Neural crest cell (in vitro differentiated cells): ENCODE measurements around the gene FRMD5. TPM values are rescaled to one million over a fixed set of nuclear protein-coding genes. Genes with fewer than 3 reads are reported as not detected.

ENCODE experiments used
- DNase-seq: peaks from one replicate; pipeline ENCODE4 v3.0.0; 2021; ENCODE audit warnings: low read depth, mixed read lengths, low spot score
- H3K27ac Mint-ChIP-seq: one replicate; pipeline ENCODE4 v1.8.0; 2021; ENCODE audit warnings: mild to moderate bottlenecking, mixed read lengths; ENCODE audit not compliant: unreplicated experiment
- H3K27me3 Mint-ChIP-seq: 2 replicates; pipeline ENCODE4 v1.8.0; 2021; ENCODE audit warnings: low read depth, mild to moderate bottlenecking, mixed read lengths
- H3K36me3 Mint-ChIP-seq: 2 replicates; pipeline ENCODE4 v1.8.0; 2021; ENCODE audit warnings: low read depth, mild to moderate bottlenecking, mixed read lengths
- H3K4me1 Mint-ChIP-seq: 2 replicates; pipeline ENCODE4 v1.8.0; 2021; ENCODE audit warnings: mixed read lengths
- H3K4me3 Mint-ChIP-seq: one replicate; pipeline ENCODE4 v1.8.0; 2021; ENCODE audit warnings: mild to moderate bottlenecking, mixed read lengths
- H3K9me3 Mint-ChIP-seq: 2 replicates; pipeline ENCODE4 v1.8.0; 2021; ENCODE audit warnings: mixed read lengths
- total RNA-seq: library from RNA; stranded (reverse); gene quantifications from 2 replicates; pipeline ENCODE4 v1.2.1, GENCODE V29; 2021
- TF ChIP-seq, protein P1 (sequence below): fragments of 200-600 bp; sonication (generic); conservative IDR thresholded peaks from 2 replicates; pipeline ENCODE4 v1.5.0; 2021; ENCODE audit warnings: antibody characterized with exemption, mild to moderate bottlenecking

The FRMD5 gene
- total RNA-seq, 1 donor from 2014 or later = 4.3 TPM

GRCh38 chr15:44045217-44045616 lies 149.9 kb downstream of the FRMD5 start:
- DNase-seq = no peak
- TF ChIP-seq, protein P1, sequence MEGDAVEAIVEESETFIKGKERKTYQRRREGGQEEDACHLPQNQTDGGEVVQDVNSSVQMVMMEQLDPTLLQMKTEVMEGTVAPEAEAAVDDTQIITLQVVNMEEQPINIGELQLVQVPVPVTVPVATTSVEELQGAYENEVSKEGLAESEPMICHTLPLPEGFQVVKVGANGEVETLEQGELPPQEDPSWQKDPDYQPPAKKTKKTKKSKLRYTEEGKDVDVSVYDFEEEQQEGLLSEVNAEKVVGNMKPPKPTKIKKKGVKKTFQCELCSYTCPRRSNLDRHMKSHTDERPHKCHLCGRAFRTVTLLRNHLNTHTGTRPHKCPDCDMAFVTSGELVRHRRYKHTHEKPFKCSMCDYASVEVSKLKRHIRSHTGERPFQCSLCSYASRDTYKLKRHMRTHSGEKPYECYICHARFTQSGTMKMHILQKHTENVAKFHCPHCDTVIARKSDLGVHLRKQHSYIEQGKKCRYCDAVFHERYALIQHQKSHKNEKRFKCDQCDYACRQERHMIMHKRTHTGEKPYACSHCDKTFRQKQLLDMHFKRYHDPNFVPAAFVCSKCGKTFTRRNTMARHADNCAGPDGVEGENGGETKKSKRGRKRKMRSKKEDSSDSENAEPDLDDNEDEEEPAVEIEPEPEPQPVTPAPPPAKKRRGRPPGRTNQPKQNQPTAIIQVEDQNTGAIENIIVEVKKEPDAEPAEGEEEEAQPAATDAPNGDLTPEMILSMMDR = no peak
- H3K9me3 Mint-ChIP-seq = peaks cover 4% of the 10 kb centered on the region
- peaks cover 13% of the 10 kb centered on the region for H3K36me3 Mint-ChIP-seq
- no peaks in the 10 kb centered on the region for H3K4me1 Mint-ChIP-seq
- H3K4me3 Mint-ChIP-seq = no peak overlapping the region
- no peak overlapping the region for H3K27ac Mint-ChIP-seq
- no peaks in the 10 kb centered on the region for H3K27me3 Mint-ChIP-seq

- peak overlapping the region; percentile 58 for H3K4me3 Mint-ChIP-seq
- H3K27me3 Mint-ChIP-seq = no peaks in the 10 kb centered on the region
- peaks cover 6% of the 10 kb centered on the region for H3K9me3 Mint-ChIP-seq
- H3K4me1 Mint-ChIP-seq = peaks cover 7% of the 10 kb centered on the region
- peaks cover 13% of the 10 kb centered on the region for H3K36me3 Mint-ChIP-seq
- TF ChIP-seq, protein P1 = no peak
- H3K27ac Mint-ChIP-seq = no peak overlapping the region
- peak; percentile 3 for DNase-seq
Observed at GRCh38 chr15:44038755-44039191, 156.3 kb downstream of the FRMD5 start.

DNA sequence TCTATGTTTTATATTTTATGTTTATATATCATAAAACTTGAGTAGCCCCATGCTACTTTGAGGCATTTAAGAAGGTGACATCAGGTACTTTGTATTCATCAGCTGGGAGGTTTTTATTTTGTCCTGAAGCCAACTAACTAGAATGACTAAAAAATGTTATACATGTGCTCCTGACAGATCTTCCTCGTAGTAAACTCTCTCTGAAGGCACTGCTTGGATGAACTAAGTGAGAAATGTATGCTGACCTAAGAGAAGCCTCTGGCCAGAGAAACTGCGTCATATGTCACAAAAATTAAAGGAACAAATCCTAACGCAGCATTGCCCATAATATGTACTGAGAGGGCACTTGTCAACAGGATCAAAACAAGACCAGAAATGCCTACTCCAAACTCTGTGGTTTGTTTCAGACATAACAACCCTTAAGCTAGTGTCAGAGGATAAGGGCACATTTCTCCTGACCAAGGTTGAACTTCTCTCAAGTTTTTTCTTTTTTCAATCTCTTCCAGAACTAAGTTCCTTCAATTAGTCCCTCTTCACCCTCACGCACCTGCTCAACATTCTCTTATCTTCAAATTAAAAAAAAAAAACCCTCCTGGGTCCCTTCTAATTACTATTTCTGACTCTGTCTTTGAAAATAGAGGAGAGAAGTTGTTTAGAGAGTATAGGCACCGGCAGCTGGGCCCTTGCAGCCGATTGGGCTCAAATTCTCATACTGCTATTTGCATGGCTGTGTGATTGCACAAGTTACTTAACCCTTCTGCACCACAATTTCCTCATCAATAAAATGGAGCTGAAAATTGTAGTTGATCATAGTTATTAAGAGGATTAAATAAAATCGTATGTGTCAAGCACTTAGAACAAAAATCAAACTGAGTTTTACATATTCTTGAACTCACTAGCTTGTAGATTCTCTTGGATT lies 159.0 kb downstream of the FRMD5 start:
- H3K27me3 Mint-ChIP-seq = no peaks in the 10 kb centered on the region
- DNase-seq = no peak
- peaks cover 7% of the 10 kb centered on the region for H3K4me1 Mint-ChIP-seq
- H3K4me3 Mint-ChIP-seq = no peak overlapping the region
- H3K36me3 Mint-ChIP-seq = no peaks in the 10 kb centered on the region
- TF ChIP-seq, protein P1 = no peak
- H3K27ac Mint-ChIP-seq = no peak overlapping the region
- H3K9me3 Mint-ChIP-seq = peaks cover 2% of the 10 kb centered on the region

DNA sequence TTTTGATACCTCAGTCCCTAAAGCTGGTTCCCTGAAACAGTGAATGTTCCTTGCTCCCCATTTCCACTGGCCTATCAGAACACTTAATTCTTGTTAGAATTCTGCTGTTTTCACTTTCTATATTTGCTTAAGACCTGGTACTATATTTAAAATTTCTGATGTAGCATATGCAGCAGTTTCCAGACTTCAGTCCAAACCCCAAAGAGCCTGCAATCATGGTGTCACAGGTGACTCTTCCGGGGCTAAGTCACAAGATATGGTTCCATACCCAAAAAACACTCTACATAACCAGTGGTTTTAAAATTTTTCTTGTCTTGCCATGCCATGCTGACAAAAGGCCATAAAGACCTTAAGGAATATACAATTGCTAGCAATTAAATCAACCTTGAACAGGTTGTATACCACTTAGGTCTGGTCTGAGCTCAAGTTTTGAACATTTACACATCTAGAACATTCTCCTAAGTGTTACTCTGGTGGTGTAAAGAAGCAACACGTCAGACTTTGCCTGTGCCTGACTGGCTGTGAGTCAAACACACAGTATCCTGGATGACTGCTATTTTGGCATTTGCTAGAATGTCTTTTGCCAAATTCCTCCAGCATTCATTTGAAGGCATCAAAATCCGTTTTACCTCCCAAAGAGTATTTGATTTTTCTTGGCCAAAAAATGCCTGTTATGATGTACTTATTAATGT lies 160.0 kb downstream of the FRMD5 start:
- Mint-ChIP-seq H3K27ac (no peak overlapping the region), H3K27me3 (no peaks in the 10 kb centered on the region), H3K36me3 (no peaks in the 10 kb centered on the region), H3K4me3 (no peak overlapping the region), H3K4me1 (peaks cover 7% of the 10 kb centered on the region), H3K9me3 (peaks cover 2% of the 10 kb centered on the region)
- TF ChIP-seq, protein P1 = no peak
- DNase-seq = no peak

- H3K27ac Mint-ChIP-seq = no peak overlapping the region
- no peak for DNase-seq
- no peak overlapping the region for H3K4me3 Mint-ChIP-seq
- H3K36me3 Mint-ChIP-seq = no peaks in the 10 kb centered on the region
- H3K9me3 Mint-ChIP-seq = peaks cover 2% of the 10 kb centered on the region
- no peaks in the 10 kb centered on the region for H3K27me3 Mint-ChIP-seq
- TF ChIP-seq, protein P1 = no peak
- H3K4me1 Mint-ChIP-seq = peaks cover 7% of the 10 kb centered on the region
Observed at GRCh38 chr15:44034334-44034733, 160.7 kb downstream of the FRMD5 start.
